ENCODE results near the gene HOXB5.

The HOXB5 gene

GRCh38 chr17:48593126-48593829 is at the start of gene HOXB5:
Gene HOXB5, minus strand, starts transcription at chr17:48593779. Its CDS starts 97 bp downstream, at chr17:48593682.
- TF ChIP-seq CTCF (IDR thresholded peaks at IDR 0.05; ENCODE audit: low read depth, low read length) = no peak
- H3K4me3 ChIP-seq (ENCODE audit: low read depth, low read length) = peak within 1 kb of the TSS; percentile 77
- no peak for DNase-seq (ENCODE audit: low read depth, low spot score)
- in situ Hi-C loops (cut with HindIII; ENCODE audit: low sequenced_read_pairs) = no loop called here

GRCh38 chr17:48642843-48643696 is 49.5 kb upstream of the HOXB5 start:
- H3K4me3 ChIP-seq (ENCODE audit: low read depth, low read length) = peak overlapping the region; percentile 48
- DNase-seq (ENCODE audit: low read depth, low spot score) = no peak
- in situ Hi-C loops (cut with HindIII; ENCODE audit: low sequenced_read_pairs) = no loop called here
- no peak for TF ChIP-seq CTCF (IDR thresholded peaks at IDR 0.05; ENCODE audit: low read depth, low read length)

GRCh38 chr17:48642059-48642842 is 48.7 kb upstream of the HOXB5 start:
- peak; percentile 33 for TF ChIP-seq CTCF (IDR thresholded peaks at IDR 0.05; ENCODE audit: low read depth, low read length)
- H3K4me3 ChIP-seq (ENCODE audit: low read depth, low read length) = peak overlapping the region; percentile 48
- DNase-seq (ENCODE audit: low read depth, low spot score) = peak; percentile 59
- in situ Hi-C loops (cut with HindIII; ENCODE audit: low sequenced_read_pairs) = no loop called here

GRCh38 chr17:48641541-48642058 is 48.0 kb upstream of the HOXB5 start:
- in situ Hi-C loops (cut with HindIII; ENCODE audit: low sequenced_read_pairs) = no loop called here

GRCh38 chr17:48640858-48641180 is 47.2 kb upstream of the HOXB5 start:
- TF ChIP-seq CTCF (IDR thresholded peaks at IDR 0.05; ENCODE audit: low read depth, low read length) = no peak
- in situ Hi-C loops (cut with HindIII; ENCODE audit: low sequenced_read_pairs) = no loop called here
- no peak overlapping the region for H3K4me3 ChIP-seq (ENCODE audit: low read depth, low read length)
- no peak for DNase-seq (ENCODE audit: low read depth, low spot score)

More at GRCh38 chr17:48641541-48642058, 48.0 kb upstream of the HOXB5 start:
- no peak for TF ChIP-seq CTCF (IDR thresholded peaks at IDR 0.05; ENCODE audit: low read depth, low read length)
- H3K4me3 ChIP-seq (ENCODE audit: low read depth, low read length) = peak overlapping the region; percentile 48
- no peak for DNase-seq (ENCODE audit: low read depth, low spot score)
